GM13976 (cell line): Measurements from ENCODE around the gene EFEMP2.

Experiments
- DNase-seq: peaks from one replicate; pipeline ENCODE4 v3.0.0; 2012; ENCODE audit warnings: low spot score
- CTCF ChIP-seq: IDR thresholded peaks from 2 replicates; pipeline ENCODE4 v1.5.1; 2012; ENCODE audit warnings: borderline replicate concordance, mild to moderate bottlenecking; ENCODE audit not compliant: insufficient read depth; ENCODE audit errors: extremely low read depth, missing control alignments, control extremely low read depth
- in situ Hi-C: fragments of 300-500 bp; cut with MboI; formaldehyde crosslinking; loops from one replicate; pipeline ENCODE4 v1.12.0; 2022; ENCODE audit warnings: low sequenced_read_pairs, mixed read lengths, inconsistent platforms; ENCODE audit not compliant: unreplicated experiment

The EFEMP2 gene

GRCh38 chr11:65816696-65817095 lies 55.9 kb downstream of the EFEMP2 start:
- no peak for TF ChIP-seq CTCF
- no peak for DNase-seq
- in situ Hi-C loops = no loop called here
